ENCODE data around the gene HOXA7.

HOXA7 gene

GRCh38 chr7:27140126-27140857 lies 16.2 kb downstream of the HOXA7 start:
- H3K9me3 ChIP-seq (ENCODE audit: insufficient read depth, low read length): no peaks in the 10 kb centered on the region
- H3K4me1 ChIP-seq (ENCODE audit: insufficient read depth, insufficient read length): no peaks in the 10 kb centered on the region
- no peak for TF ChIP-seq SUZ12 (IDR thresholded peaks at IDR 0.05; ENCODE audit: extremely low read depth, insufficient read depth, insufficient read length)
- no peak for TF ChIP-seq ZNF274 (IDR thresholded peaks at IDR 0.05; ENCODE audit: low read depth, low read length)
- TF ChIP-seq YY1 (IDR thresholded peaks at IDR 0.05; ENCODE audit: insufficient read depth, insufficient read length): no peak
- H3K4me3 ChIP-seq (ENCODE audit: insufficient read length, low read depth): no peak overlapping the region
- H3K9ac ChIP-seq (ENCODE audit: insufficient read length, low read depth): no peak overlapping the region
- H3K27me3 ChIP-seq (ENCODE audit: insufficient read depth, insufficient read length): peaks cover 99% of the 10 kb centered on the region
- H3K36me3 ChIP-seq (ENCODE audit: insufficient read depth, insufficient read length, low read length): no peaks in the 10 kb centered on the region
- no peak for DNase-seq (ENCODE audit: low read depth, low spot score)

- Histone ChIP-seq H3K27me3 (ENCODE audit: insufficient read depth, insufficient read length) (peaks cover 99% of the 10 kb centered on the region), H3K9me3 (ENCODE audit: insufficient read depth, low read length) (no peaks in the 10 kb centered on the region), H3K4me1 (ENCODE audit: insufficient read depth, insufficient read length) (no peaks in the 10 kb centered on the region), H3K36me3 (ENCODE audit: insufficient read depth, insufficient read length, low read length) (no peaks in the 10 kb centered on the region), H3K9ac (ENCODE audit: insufficient read length, low read depth) (peak overlapping the region; percentile 43), H3K4me3 (ENCODE audit: insufficient read length, low read depth) (peak overlapping the region; percentile 20)
- TF ChIP-seq SUZ12 (IDR thresholded peaks at IDR 0.05; ENCODE audit: extremely low read depth, insufficient read depth, insufficient read length) (peak; percentile 99), YY1 (IDR thresholded peaks at IDR 0.05; ENCODE audit: insufficient read depth, insufficient read length) (no peak), ZNF274 (IDR thresholded peaks at IDR 0.05; ENCODE audit: low read depth, low read length) (no peak)
- no peak for DNase-seq (ENCODE audit: low read depth, low spot score)
Observed at GRCh38 chr7:27139334-27140125, 16.9 kb downstream of the HOXA7 start.

GRCh38 chr7:27138985-27139333 lies 17.5 kb downstream of the HOXA7 start:
- TF ChIP-seq ZNF274 (IDR thresholded peaks at IDR 0.05; ENCODE audit: low read depth, low read length): no peak
- no peak for TF ChIP-seq YY1 (IDR thresholded peaks at IDR 0.05; ENCODE audit: insufficient read depth, insufficient read length)
- no peak for TF ChIP-seq SUZ12 (IDR thresholded peaks at IDR 0.05; ENCODE audit: extremely low read depth, insufficient read depth, insufficient read length)
- peaks cover 99% of the 10 kb centered on the region for H3K27me3 ChIP-seq (ENCODE audit: insufficient read depth, insufficient read length)

GRCh38 chr7:27138472-27138871 lies 18.0 kb downstream of the HOXA7 start:
- peaks cover 100% of the 10 kb centered on the region for H3K27me3 ChIP-seq (ENCODE audit: insufficient read depth, insufficient read length)
- H3K4me1 ChIP-seq (ENCODE audit: insufficient read depth, insufficient read length): no peaks in the 10 kb centered on the region
- H3K36me3 ChIP-seq (ENCODE audit: insufficient read depth, insufficient read length, low read length): no peaks in the 10 kb centered on the region
- no peak overlapping the region for H3K4me3 ChIP-seq (ENCODE audit: insufficient read length, low read depth)
- TF ChIP-seq SUZ12 (IDR thresholded peaks at IDR 0.05; ENCODE audit: extremely low read depth, insufficient read depth, insufficient read length) (no peak), YY1 (IDR thresholded peaks at IDR 0.05; ENCODE audit: insufficient read depth, insufficient read length) (no peak), ZNF274 (IDR thresholded peaks at IDR 0.05; ENCODE audit: low read depth, low read length) (no peak)
- H3K9ac ChIP-seq (ENCODE audit: insufficient read length, low read depth): no peak overlapping the region
- DNase-seq (ENCODE audit: low read depth, low spot score): no peak
- H3K9me3 ChIP-seq (ENCODE audit: insufficient read depth, low read length): no peaks in the 10 kb centered on the region

More at GRCh38 chr7:27138985-27139333, 17.5 kb downstream of the HOXA7 start:
- Histone ChIP-seq H3K9ac (ENCODE audit: insufficient read length, low read depth) (peak overlapping the region; percentile 43), H3K4me1 (ENCODE audit: insufficient read depth, insufficient read length) (no peaks in the 10 kb centered on the region), H3K4me3 (ENCODE audit: insufficient read length, low read depth) (peak overlapping the region; percentile 20), H3K36me3 (ENCODE audit: insufficient read depth, insufficient read length, low read length) (no peaks in the 10 kb centered on the region), H3K9me3 (ENCODE audit: insufficient read depth, low read length) (no peaks in the 10 kb centered on the region)
- no peak for DNase-seq (ENCODE audit: low read depth, low spot score)

GRCh38 chr7:27137640-27138315 lies 18.7 kb downstream of the HOXA7 start:
- DNase-seq (ENCODE audit: low read depth, low spot score): no peak
- no peaks in the 10 kb centered on the region for H3K9me3 ChIP-seq (ENCODE audit: insufficient read depth, low read length)
- no peak overlapping the region for H3K4me3 ChIP-seq (ENCODE audit: insufficient read length, low read depth)
- TF ChIP-seq YY1 (IDR thresholded peaks at IDR 0.05; ENCODE audit: insufficient read depth, insufficient read length) (no peak), ZNF274 (IDR thresholded peaks at IDR 0.05; ENCODE audit: low read depth, low read length) (no peak), SUZ12 (IDR thresholded peaks at IDR 0.05; ENCODE audit: extremely low read depth, insufficient read depth, insufficient read length) (no peak)
- no peak overlapping the region for H3K9ac ChIP-seq (ENCODE audit: insufficient read length, low read depth)
- no peaks in the 10 kb centered on the region for H3K4me1 ChIP-seq (ENCODE audit: insufficient read depth, insufficient read length)
- no peaks in the 10 kb centered on the region for H3K36me3 ChIP-seq (ENCODE audit: insufficient read depth, insufficient read length, low read length)
- H3K27me3 ChIP-seq (ENCODE audit: insufficient read depth, insufficient read length): peaks cover 100% of the 10 kb centered on the region

- Histone ChIP-seq H3K36me3 (ENCODE audit: insufficient read depth, insufficient read length, low read length) (no peaks in the 10 kb centered on the region), H3K9me3 (ENCODE audit: insufficient read depth, low read length) (no peaks in the 10 kb centered on the region; the same call in 1 of the 2 replicates), H3K4me1 (ENCODE audit: insufficient read depth, insufficient read length) (no peaks in the 10 kb centered on the region), H3K9ac (ENCODE audit: insufficient read length, low read depth) (no peak overlapping the region), H3K4me3 (ENCODE audit: insufficient read length, low read depth) (no peak overlapping the region), H3K27me3 (ENCODE audit: insufficient read depth, insufficient read length) (peaks cover 98% of the 10 kb centered on the region)
- TF ChIP-seq YY1 (IDR thresholded peaks at IDR 0.05; ENCODE audit: insufficient read depth, insufficient read length) (no peak), ZNF274 (IDR thresholded peaks at IDR 0.05; ENCODE audit: low read depth, low read length) (no peak), SUZ12 (IDR thresholded peaks at IDR 0.05; ENCODE audit: extremely low read depth, insufficient read depth, insufficient read length) (no peak)
- no peak for DNase-seq (ENCODE audit: low read depth, low spot score)
Observed at GRCh38 chr7:27134392-27134791, 22.1 kb downstream of the HOXA7 start.

Measured in NT2/D1 (cell line).